H1 (cell line): Measurements from ENCODE around the gene VPS13D. TPM values are rescaled to one million over a fixed set of nuclear protein-coding genes. Genes with fewer than 3 reads are reported as not detected.

Source experiments
- CTCF ChIA-PET: fragments of 300-600 bp; sonication (Branson Sonifier 250); formaldehyde crosslinking; loops from one replicate; lab custom pipeline; 2021; ENCODE audit not compliant: partially characterized antibody; lab: Charles Lee
- POLR2A ChIA-PET: fragments of 300-600 bp; sonication (Branson Sonifier 250); formaldehyde crosslinking; loops from one replicate; lab custom pipeline; 2021; ENCODE audit warnings: inconsistent platforms; ENCODE audit not compliant: partially characterized antibody; lab: Charles Lee
- DNase-seq, 2 experiments: peaks; one replicate each; pipeline versions ENCODE4 v3.0.0 to v3.0.0-alpha.2; 2010 to 2022; ENCODE audit warnings: low spot score in 2 of 2, low read depth in 1 of 2, mixed read lengths in 1 of 2
- FAIRE-seq: peaks from 2 replicates; lab custom pipeline; 2011; peaks lifted over from hg19 to GRCh38; lab: Jason Lieb, UNC
- H2AFZ ChIP-seq: 2 replicates; pipeline ENCODE4 v1.8.1; 2012; ENCODE audit warnings: low read length, inconsistent platforms
- H2AK5ac ChIP-seq: 2 replicates; pipeline ENCODE4 v1.6.1; 2013; ENCODE audit warnings: low read depth, low read length
- H2BK120ac ChIP-seq: replicated peaks from 2 replicates; pipeline ENCODE3; 2013; ENCODE audit warnings: low read depth, low read length, inconsistent platforms
- H2BK12ac ChIP-seq: 2 replicates; pipeline ENCODE4 v1.6.1; 2013; ENCODE audit warnings: low read depth, low read length
- H2BK15ac ChIP-seq: 2 replicates; pipeline ENCODE4 v1.6.1; 2013; ENCODE audit warnings: low read length
- H2BK20ac ChIP-seq: 2 replicates; pipeline ENCODE4 v1.6.1; 2013; ENCODE audit warnings: low read length
- H2BK5ac ChIP-seq: 2 replicates; pipeline ENCODE4 v1.6.1; 2013; ENCODE audit warnings: low read depth, low read length
- H3K14ac ChIP-seq: 2 replicates; pipeline ENCODE4 v1.6.1; 2013; ENCODE audit warnings: inconsistent platforms; ENCODE audit not compliant: insufficient read length
- H3K18ac ChIP-seq: 2 replicates; pipeline ENCODE4 v1.6.1; 2013; ENCODE audit warnings: low read length; ENCODE audit errors: extremely low read depth
- H3K23ac ChIP-seq: 2 replicates; pipeline ENCODE4 v1.6.1; 2013; ENCODE audit warnings: inconsistent platforms; ENCODE audit not compliant: insufficient read length
- H3K23me2 ChIP-seq: 2 replicates; pipeline ENCODE4 v1.6.1; 2013; ENCODE audit warnings: low read depth, low read length
- H3K27ac ChIP-seq: 2 replicates; pipeline ENCODE4 v1.6.1; 2011; ENCODE audit warnings: low read depth, low read length, inconsistent platforms
- H3K27me3 ChIP-seq, 4 experiments: replicated peaks in 1 of 4; 1 replicate in 1 of 4; 2 replicates in 3 of 4; pipeline versions ENCODE4 v1.6.1 to v1.8.1; 2011 to 2013; ENCODE audit warnings: low read length in 3 of 4, mild to moderate bottlenecking in 3 of 4, inconsistent platforms in 2 of 4, mixed read lengths in 2 of 4, moderate library complexity in 1 of 4; ENCODE audit not compliant: control insufficient read depth in 3 of 4, insufficient read depth in 3 of 4; ENCODE audit errors: extremely low read depth in 1 of 4
- H3K36me3 ChIP-seq, 4 experiments: 2 replicates each; pipeline versions ENCODE4 v1.6.1 to v1.8.1; 2011 to 2013; ENCODE audit warnings: mild to moderate bottlenecking in 4 of 4, low read length in 3 of 4, moderate library complexity in 2 of 4, control low read depth in 1 of 4, inconsistent platforms in 1 of 4; ENCODE audit not compliant: insufficient read depth in 4 of 4, control insufficient read depth in 2 of 4
- H3K4ac ChIP-seq: replicated peaks from 2 replicates; pipeline ENCODE3; 2013; ENCODE audit warnings: low read length, low read depth, mixed read lengths, inconsistent platforms; ENCODE audit not compliant: insufficient read length
- H3K4me1 ChIP-seq, 4 experiments: replicated peaks in 1 of 4; 1 replicate in 1 of 4; 2 replicates in 3 of 4; pipeline versions ENCODE4 v1.6.1 to v1.8.1; 2011 to 2013; ENCODE audit warnings: low read length in 3 of 4, inconsistent platforms in 2 of 4, mixed read lengths in 1 of 4; ENCODE audit not compliant: insufficient read depth in 4 of 4, control insufficient read depth in 3 of 4
- H3K4me2 ChIP-seq, 2 experiments: 2 replicates each; pipeline versions ENCODE4 v1.6.1 to v1.8.1; 2011 to 2013; ENCODE audit warnings: low read depth in 2 of 2, low read length in 2 of 2, control low read depth in 1 of 2, inconsistent platforms in 1 of 2, mild to moderate bottlenecking in 1 of 2; ENCODE audit not compliant: insufficient read depth in 1 of 2
- H3K4me3 ChIP-seq, 4 experiments: fragments of 200-600, 300-600 bp in 1 of 4; sonication (generic), shearing (Covaris generic), sonication (Bioruptor Twin) in 1 of 4; 2 replicates each; pipeline versions ENCODE4 v1.5.1 to v1.8.1; 2011 to 2016; ENCODE audit warnings: low read length in 4 of 4, low read depth in 3 of 4, control low read depth in 2 of 4, inconsistent platforms in 2 of 4, mild to moderate bottlenecking in 2 of 4, mixed read lengths in 1 of 4, moderate library complexity in 1 of 4; ENCODE audit not compliant: insufficient read depth in 2 of 4; ENCODE audit errors: extremely low read depth in 1 of 4
- H3K56ac ChIP-seq: replicated peaks from 2 replicates; pipeline ENCODE3; 2013; ENCODE audit warnings: low read depth, mild to moderate bottlenecking, mixed read lengths, low read length, inconsistent platforms; ENCODE audit not compliant: insufficient read length
- H3K79me1 ChIP-seq: 2 replicates; pipeline ENCODE4 v1.6.1; 2013; ENCODE audit warnings: low read depth, low read length, control low read depth
- H3K79me2 ChIP-seq, 2 experiments: 2 replicates each; pipeline versions ENCODE4 v1.6.1 to v1.8.1; 2012 to 2013; ENCODE audit warnings: low read length in 2 of 2, mild to moderate bottlenecking in 2 of 2, inconsistent platforms in 1 of 2; ENCODE audit not compliant: insufficient read depth in 2 of 2, control insufficient read depth in 1 of 2
- H3K9ac ChIP-seq, 4 experiments: replicated peaks in 1 of 4; 1 replicate in 1 of 4; 2 replicates in 3 of 4; pipeline versions ENCODE4 v1.6.1 to v1.8.1; 2011 to 2013; ENCODE audit warnings: low read depth in 3 of 4, low read length in 3 of 4, control low read depth in 2 of 4, mild to moderate bottlenecking in 2 of 4, moderate library complexity in 2 of 4, inconsistent platforms in 1 of 4; ENCODE audit errors: extremely low read depth in 1 of 4
- H3K9me3 ChIP-seq, 2 experiments: 2 replicates each; pipeline versions ENCODE4 v1.6.1 to v1.8.1; 2012 to 2013; ENCODE audit warnings: mild to moderate bottlenecking in 2 of 2, moderate library complexity in 2 of 2, control low read depth in 1 of 2, inconsistent platforms in 1 of 2, low read depth in 1 of 2, low read length in 1 of 2, mixed read lengths in 1 of 2; ENCODE audit not compliant: insufficient read depth in 2 of 2
- H4K20me1 ChIP-seq, 2 experiments: replicated peaks in 1 of 2; 2 replicates each; pipeline versions ENCODE3 to v1.8.1; 2011 to 2013; ENCODE audit warnings: inconsistent platforms in 2 of 2, low read length in 2 of 2, mild to moderate bottlenecking in 1 of 2; ENCODE audit not compliant: insufficient read depth in 2 of 2, control insufficient read depth in 1 of 2
- H4K5ac ChIP-seq: 2 replicates; pipeline ENCODE4 v1.6.1; 2013; ENCODE audit warnings: low read length, low read depth, mixed read lengths, inconsistent platforms; ENCODE audit not compliant: insufficient read length
- H4K8ac ChIP-seq: 2 replicates; pipeline ENCODE4 v1.8.0; 2013; ENCODE audit warnings: mild to moderate bottlenecking, moderate library complexity, low read length, inconsistent platforms; ENCODE audit not compliant: insufficient read depth; ENCODE audit errors: extremely low read depth
- H4K91ac ChIP-seq: replicated peaks from 2 replicates; pipeline ENCODE3; 2013; ENCODE audit warnings: low read length, mixed read lengths, inconsistent platforms; ENCODE audit not compliant: insufficient read length
- RFX5 ChIP-seq: IDR thresholded peaks from 2 replicates; pipeline ENCODE4 v1.6.1; 2011; ENCODE audit warnings: low read depth, low read length, improper control_type of control experiment, borderline replicate concordance
- USF2 ChIP-seq: IDR thresholded peaks from 2 replicates; pipeline ENCODE4 v1.6.1; 2011; ENCODE audit warnings: low read length, improper control_type of control experiment
- WGBS, 2 experiments: shearing (Covaris generic) in 1 of 2; methylation state at CpG; one replicate each; pipeline versions ENCODE4 v1.1.6 to v1.1.7; 2013 to 2015; ENCODE audit warnings: low lambda C conversion rate in 2 of 2, mixed read lengths in 2 of 2, inconsistent platforms in 1 of 2, low coverage in 1 of 2, missing lambda C conversion rate in 1 of 2; ENCODE audit not compliant: insufficient replicate concordance in 2 of 2, insufficient coverage in 1 of 2, insufficient read length in 1 of 2; ENCODE audit errors: extremely low coverage in 1 of 2, missing lambda C conversion rate in 1 of 2; 5-methylcytosine and 5-hydroxymethylcytosine counted together
- polyA plus RNA-seq, 7 experiments: library from polyadenylated mRNA; depleted of rRNA in 3 of 7; stranded (reverse) in 5 of 7; unstranded in 2 of 7; fragments of >200 nt in 5 of 7; fragments of 200-250 nt in 2 of 7; gene quantifications; 1 replicate in 5 of 7; 2 replicates in 1 of 7; 4 replicates in 1 of 7; pipeline versions ENCODE4 v1.2.1 to v1.2.3, GENCODE V29; 2011 to 2013; ENCODE audit warnings: missing spikeins in 2 of 7, mixed read lengths in 2 of 7
- total RNA-seq: library from RNA; stranded (reverse); fragmentation: NEBNext Ultra II Directional; extraction: Animal tissue kit (Norgen Biotek cat#: 25700); gene quantifications from 2 replicates; pipeline ENCODE4 v1.2.1, GENCODE V29; 2021

The VPS13D gene
- total and polyA plus RNA-seq, 2 of the 8 experiments (the other 6 are each of a cell fraction or from before 2014, with no cell fraction given) = 10.9 to 31.2 TPM

- no peak overlapping the region for H3K56ac ChIP-seq
- H4K8ac ChIP-seq = no peak overlapping the region
- no peak overlapping the region for H2AFZ ChIP-seq
- FAIRE-seq (no peak), DNase-seq (no peak)
- H3K36me3 ChIP-seq = no peaks in the 10 kb centered on the region
- no peak overlapping the region for H4K91ac ChIP-seq
- no peak overlapping the region for H3K4ac ChIP-seq
- H2BK15ac ChIP-seq = no peak overlapping the region
- 91% methylated on average over 17 of the region's 17 CpGs; no CpG with 5 or more reads in 1 of the 2 experiments for WGBS, 2 experiments
- H2BK120ac ChIP-seq = no peak overlapping the region
- peaks cover 0 to 5% (median 3%) of the 10 kb centered on the region in 4 experiments; a peak in 4 of 7 replicates for H3K4me1 ChIP-seq
- TF ChIP-seq RFX5 (no peak), USF2 (no peak)
- H3K23me2 ChIP-seq = no peaks in the 10 kb centered on the region
- no peaks in the 10 kb centered on the region for H4K20me1 ChIP-seq
- no peak overlapping the region for H3K9ac ChIP-seq
- no peaks in the 10 kb centered on the region for H3K27me3 ChIP-seq
- H2BK12ac ChIP-seq = no peak overlapping the region
- no peak overlapping the region for H3K27ac ChIP-seq
- no peak overlapping the region for H2BK20ac ChIP-seq
- H3K79me2 ChIP-seq = no peaks in the 10 kb centered on the region
- H3K14ac ChIP-seq = no peak overlapping the region
- H3K4me3 ChIP-seq = no peak overlapping the region
- H3K23ac ChIP-seq = no peak overlapping the region
- no peak overlapping the region for H4K5ac ChIP-seq
- CTCF ChIA-PET = interaction anchor here (0.6 to 1.9 kb wide), 3 partner anchors 30 to 282 kb away, joined by 3 to 6 read pairs (median 3); no protein-coding TSS in a partner anchor
- no peak overlapping the region for H3K4me2 ChIP-seq
- no peak overlapping the region for H2BK5ac ChIP-seq
- peaks cover 3 to 10% of the 10 kb centered on the region in 2 experiments; a peak in 3 of 4 replicates for H3K9me3 ChIP-seq
- POLR2A ChIA-PET = interaction anchor here (1.0 to 1.8 kb wide), 3 partner anchors 9 to 39 kb away, joined by 3 to 6 read pairs (median 6); no protein-coding TSS in a partner anchor
- H3K79me1 ChIP-seq = no peaks in the 10 kb centered on the region
- H2AK5ac ChIP-seq = no peak overlapping the region
- H3K18ac ChIP-seq = no peak overlapping the region
Measured at GRCh38 chr1:12556957-12557935, 327.4 kb downstream of the VPS13D start.
